HG03064 (cell line): ENCODE data around the gene KDM4C.

Source experiments
- ATAC-seq: cut with Tn5 transposase; IDR thresholded peaks from one replicate; pipeline ENCODE4 v1.9.1; 2021; ENCODE audit warnings: low read depth; ENCODE audit not compliant: unreplicated experiment

KDM4C gene

GRCh38 chr9:7121055-7121454 lies 363.3 kb downstream of the KDM4C start:
- ATAC-seq, result peak; percentile 59

- ATAC-seq, result no peak
Measured at GRCh38 chr9:7121664-7122063, 363.9 kb downstream of the KDM4C start.

GRCh38 chr9:7123743-7124142 lies 366.0 kb downstream of the KDM4C start:
- no peak for ATAC-seq

- no peak for ATAC-seq
Measured at GRCh38 chr9:7125231-7125630, 367.5 kb downstream of the KDM4C start.

GRCh38 chr9:7129391-7129790 lies 371.6 kb downstream of the KDM4C start:
- ATAC-seq, result no peak

- ATAC-seq, result no peak
Measured at GRCh38 chr9:7130266-7130820, 372.6 kb downstream of the KDM4C start.

GRCh38 chr9:7132605-7133004 lies 374.8 kb downstream of the KDM4C start:
- no peak for ATAC-seq

- ATAC-seq, result no peak
Measured at GRCh38 chr9:7135735-7136134, 378.0 kb downstream of the KDM4C start.

GRCh38 chr9:7137040-7137439 lies 379.3 kb downstream of the KDM4C start:
- ATAC-seq, result no peak

GRCh38 chr9:7137571-7137970 lies 379.8 kb downstream of the KDM4C start:
- no peak for ATAC-seq

GRCh38 chr9:7139886-7140285 lies 382.1 kb downstream of the KDM4C start:
- no peak for ATAC-seq

GRCh38 chr9:7140401-7140800 lies 382.6 kb downstream of the KDM4C start:
- no peak for ATAC-seq

- ATAC-seq, result no peak
Measured at GRCh38 chr9:7143645-7144200, 385.9 kb downstream of the KDM4C start.

GRCh38 chr9:7144265-7145046 lies 386.7 kb downstream of the KDM4C start:
- no peak for ATAC-seq

- no peak for ATAC-seq
Measured at GRCh38 chr9:7145361-7146069, 387.7 kb downstream of the KDM4C start.

- no peak for ATAC-seq
Measured at GRCh38 chr9:7146582-7146981, 388.8 kb downstream of the KDM4C start.

- no peak for ATAC-seq
Measured at GRCh38 chr9:7147121-7148090, 389.6 kb downstream of the KDM4C start.

GRCh38 chr9:7148243-7148765 lies 390.5 kb downstream of the KDM4C start:
- ATAC-seq, result no peak

- no peak for ATAC-seq
Measured at GRCh38 chr9:7149258-7149657, 391.5 kb downstream of the KDM4C start.
